Esophagus muscularis mucosa (tissue), 4 donors: ENCODE results near the gene FGF19. TPM values are rescaled to one million over a fixed set of nuclear protein-coding genes. Genes with fewer than 3 reads are reported as not detected.

Experiments used
- DNase-seq: peaks from one replicate; pipeline ENCODE4 v3.0.0-alpha.2; 2017; ENCODE audit errors: extremely low spot score
- H3K27ac ChIP-seq, 4 donors: fragments of 200-600 bp; sonication (generic); replicated peaks in 1 of 4; 1 replicate in 3 of 4; 2 replicates in 1 of 4; pipeline ENCODE4 v1.5.1; 2016 to 2019; ENCODE audit warnings: mild to moderate bottlenecking in 1 of 4
- H3K27me3 ChIP-seq, 4 donors: fragments of 200-600 bp; sonication (generic); one replicate each; pipeline versions ENCODE4 v1.5.1 to v1.6.0; 2016 to 2019
- H3K36me3 ChIP-seq, 4 donors: fragments of 200-600 bp; sonication (generic); one replicate each; pipeline ENCODE4 v1.5.1; 2016 to 2019
- H3K4me1 ChIP-seq, 4 donors: fragments of 200-600 bp; sonication (generic); one replicate each; pipeline ENCODE4 v1.5.1; 2016 to 2019
- H3K4me3 ChIP-seq, 4 donors: fragments of 200-600 bp; sonication (generic); 1 replicate in 2 of 4; 2 replicates in 2 of 4; pipeline ENCODE4 v1.5.1; 2016 to 2019; ENCODE audit warnings: mild to moderate bottlenecking in 4 of 4, moderate library complexity in 1 of 4
- H3K9me3 ChIP-seq, 4 donors: fragments of 200-600 bp; sonication (generic); 1 replicate in 3 of 4; 2 replicates in 1 of 4; pipeline ENCODE4 v1.5.1; 2016 to 2019
- EP300 ChIP-seq: sonication (generic); formaldehyde crosslinking; IDR thresholded peaks from one replicate; pipeline ENCODE4 v1.6.1; 2017; ENCODE audit warnings: antibody characterized with exemption
- POLR2A ChIP-seq: fragments of 450-650 bp; IDR thresholded peaks from one replicate; pipeline ENCODE4 v1.6.1; 2017; ENCODE audit warnings: antibody characterized with exemption, moderate library complexity, mild to moderate bottlenecking, low read depth
- POLR2AphosphoS5 ChIP-seq, 2 donors: sonication (generic); formaldehyde crosslinking; IDR thresholded peaks; one replicate each; pipeline ENCODE4 v1.6.1; 2017; ENCODE audit warnings: antibody characterized with exemption in 2 of 2
- WGBS: methylation state at CpG from one replicate; pipeline ENCODE4 v1.1.5; 2018; 5-methylcytosine and 5-hydroxymethylcytosine counted together
- intact Hi-C: fragments of 100-400 bp; cut with DNase I; formaldehyde crosslinking; loops from one replicate; pipeline ENCODE4 v1.15.1; 2023
- total RNA-seq, 4 donors: library from RNA; depleted of rRNA; stranded (reverse); fragments of >200 nt; gene quantifications; one replicate each; pipeline versions ENCODE4 v1.1.0 to v1.2.1, GENCODE V29; 2016
- TF ChIP-seq, protein P1 (sequence below), 3 experiments: fragments of 200-600 bp in 2 of 3; fragments of 450-650 bp in 1 of 3; sonication (generic) in 2 of 3; IDR thresholded peaks; one replicate each; pipeline ENCODE4 v1.5.1; 2017 to 2019; ENCODE audit warnings: antibody characterized with exemption in 3 of 3, mild to moderate bottlenecking in 2 of 3, moderate library complexity in 1 of 3

FGF19 gene
- total RNA-seq, 4 donors from 2014 or later = not detected

DNA sequence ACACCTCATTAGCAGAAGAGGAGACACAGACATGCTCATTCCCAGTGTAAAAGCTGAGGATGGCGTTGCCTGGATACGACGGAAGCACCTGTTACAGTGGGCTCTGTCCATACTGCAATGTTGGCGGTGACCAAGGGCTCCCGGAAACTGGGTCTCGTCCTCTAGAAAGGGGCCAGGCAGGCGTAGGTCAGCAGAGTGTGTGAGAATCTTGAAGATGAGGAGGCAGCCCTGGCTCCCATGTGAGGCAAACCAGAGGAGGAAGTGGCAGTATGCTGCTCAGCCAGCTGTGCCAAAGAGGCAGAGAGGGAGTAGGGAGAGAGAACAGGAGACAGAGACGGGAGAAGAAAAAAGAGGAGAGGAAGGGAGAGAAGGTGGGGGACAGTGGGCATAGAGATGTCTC lies 38.9 kb downstream of the FGF19 start:
- 87% methylated on average over 8 of the region's 8 CpGs for WGBS
- Histone ChIP-seq H3K4me1 (peaks cover under 1 to 5% (median 3%) of the 10 kb centered on the region in 4 donors), H3K27ac (no peak overlapping the region), H3K4me3 (no peak overlapping the region), H3K9me3 (no peaks in the 10 kb centered on the region), H3K27me3 (no peaks in the 10 kb centered on the region), H3K36me3 (peaks cover 33 to 87% (median 76%) of the 10 kb centered on the region in 4 donors)
- intact Hi-C loops = no loop called here
- TF ChIP-seq POLR2A = no peak
- TF ChIP-seq, protein P1, sequence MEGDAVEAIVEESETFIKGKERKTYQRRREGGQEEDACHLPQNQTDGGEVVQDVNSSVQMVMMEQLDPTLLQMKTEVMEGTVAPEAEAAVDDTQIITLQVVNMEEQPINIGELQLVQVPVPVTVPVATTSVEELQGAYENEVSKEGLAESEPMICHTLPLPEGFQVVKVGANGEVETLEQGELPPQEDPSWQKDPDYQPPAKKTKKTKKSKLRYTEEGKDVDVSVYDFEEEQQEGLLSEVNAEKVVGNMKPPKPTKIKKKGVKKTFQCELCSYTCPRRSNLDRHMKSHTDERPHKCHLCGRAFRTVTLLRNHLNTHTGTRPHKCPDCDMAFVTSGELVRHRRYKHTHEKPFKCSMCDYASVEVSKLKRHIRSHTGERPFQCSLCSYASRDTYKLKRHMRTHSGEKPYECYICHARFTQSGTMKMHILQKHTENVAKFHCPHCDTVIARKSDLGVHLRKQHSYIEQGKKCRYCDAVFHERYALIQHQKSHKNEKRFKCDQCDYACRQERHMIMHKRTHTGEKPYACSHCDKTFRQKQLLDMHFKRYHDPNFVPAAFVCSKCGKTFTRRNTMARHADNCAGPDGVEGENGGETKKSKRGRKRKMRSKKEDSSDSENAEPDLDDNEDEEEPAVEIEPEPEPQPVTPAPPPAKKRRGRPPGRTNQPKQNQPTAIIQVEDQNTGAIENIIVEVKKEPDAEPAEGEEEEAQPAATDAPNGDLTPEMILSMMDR (IDR thresholded peaks at IDR 0.05) = no peak
- no peak for TF ChIP-seq POLR2AphosphoS5 (IDR thresholded peaks at IDR 0.05)
- TF ChIP-seq EP300 = no peak
- DNase-seq = no peak

DNA sequence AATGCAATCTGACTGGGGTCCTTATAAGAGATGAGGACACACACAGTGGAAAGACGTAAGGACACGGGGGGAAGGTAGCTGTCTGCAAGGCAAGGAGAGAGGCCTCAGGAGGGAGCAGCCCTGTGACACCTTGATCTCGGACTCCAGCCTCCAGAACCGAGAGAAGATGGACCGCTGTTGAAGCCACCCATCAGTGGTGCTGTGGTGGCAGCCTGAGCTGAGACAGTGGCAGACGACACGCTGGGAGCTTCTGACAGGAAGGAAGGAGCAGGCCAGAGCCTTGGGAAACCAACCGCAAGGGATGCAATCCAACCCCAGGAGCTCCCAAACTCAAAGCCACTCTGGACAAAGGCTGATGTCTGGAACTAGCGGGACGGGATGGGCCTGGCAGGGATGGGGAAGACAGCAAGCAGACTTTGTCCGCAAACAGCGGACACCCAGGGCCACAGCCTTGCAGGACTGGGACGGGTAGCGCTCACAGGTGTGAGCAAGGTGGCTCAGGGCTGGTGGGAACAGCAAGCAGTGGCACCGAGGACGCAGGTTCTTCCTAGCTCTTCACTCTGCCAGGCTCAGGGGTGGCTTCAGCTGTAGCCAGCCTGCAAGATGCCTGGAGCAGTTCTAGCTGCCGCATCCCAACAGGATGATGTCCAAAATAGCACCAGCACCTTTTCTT lies 39.6 kb downstream of the FGF19 start:
- H3K4me3 ChIP-seq = no peak overlapping the region
- no peaks in the 10 kb centered on the region for H3K4me1 ChIP-seq
- no peak overlapping the region for H3K27ac ChIP-seq
- DNase-seq = no peak
- no peaks in the 10 kb centered on the region for H3K9me3 ChIP-seq
- intact Hi-C loops = no loop called here
- WGBS = 90% methylated on average over 17 of the region's 17 CpGs
- H3K27me3 ChIP-seq = no peaks in the 10 kb centered on the region
- TF ChIP-seq POLR2A = no peak
- TF ChIP-seq, protein P1 (IDR thresholded peaks at IDR 0.05) = no peak
- no peak for TF ChIP-seq EP300
- TF ChIP-seq POLR2AphosphoS5 (IDR thresholded peaks at IDR 0.05) = no peak
- H3K36me3 ChIP-seq = peaks cover 30 to 83% (median 70%) of the 10 kb centered on the region in 4 donors

DNA sequence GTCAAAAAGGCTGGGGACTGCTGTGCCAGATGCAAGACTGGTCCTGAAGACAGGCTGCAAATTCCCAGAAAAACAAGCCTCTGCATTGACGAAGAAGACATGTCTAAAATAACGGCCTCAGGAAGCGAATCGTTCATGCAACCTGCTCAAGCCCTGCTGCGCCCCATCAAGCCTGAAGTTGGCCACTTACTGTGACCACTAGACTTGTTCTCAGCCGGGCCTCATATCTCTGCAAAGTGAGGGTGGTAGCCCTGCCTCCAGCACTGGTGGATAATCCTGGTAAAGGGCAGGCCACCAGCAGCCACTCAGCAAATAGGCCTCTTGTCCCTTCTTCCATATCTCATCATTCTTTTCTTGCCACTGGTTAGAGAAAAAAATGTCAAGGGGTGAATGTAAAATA lies 40.5 kb downstream of the FGF19 start:
- TF ChIP-seq POLR2AphosphoS5 (IDR thresholded peaks at IDR 0.05) (no peak), EP300 (no peak), POLR2A (no peak)
- TF ChIP-seq, protein P1 (IDR thresholded peaks at IDR 0.05) = no peak
- H3K4me3 ChIP-seq = no peak overlapping the region
- intact Hi-C loops = no loop called here
- H3K27ac ChIP-seq = no peak overlapping the region
- no peaks in the 10 kb centered on the region for H3K27me3 ChIP-seq
- H3K9me3 ChIP-seq = no peaks in the 10 kb centered on the region
- peaks cover 23 to 74% (median 63%) of the 10 kb centered on the region in 4 donors for H3K36me3 ChIP-seq
- WGBS = 92% methylated on average over 6 of the region's 6 CpGs
- no peaks in the 10 kb centered on the region for H3K4me1 ChIP-seq
- no peak for DNase-seq

DNA sequence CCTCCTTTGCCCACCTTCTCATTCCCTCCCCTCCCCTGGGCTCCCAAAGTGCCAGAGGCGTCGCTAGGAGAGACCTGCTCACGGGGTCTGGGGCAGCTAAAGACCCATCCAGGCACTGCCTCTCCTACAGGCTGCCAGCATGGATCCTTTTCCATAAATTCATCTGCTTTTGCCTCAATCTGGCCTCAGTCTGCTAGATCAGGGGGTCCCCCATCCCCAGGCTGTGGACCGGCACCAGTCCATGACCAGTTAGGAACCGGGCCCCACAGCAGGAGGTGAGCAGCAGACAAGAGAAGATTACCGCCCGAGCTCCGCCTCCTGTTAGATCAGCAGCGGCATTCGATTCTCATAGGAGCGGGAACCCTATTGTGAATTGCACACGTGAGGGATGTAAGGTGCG lies 41.0 kb downstream of the FGF19 start:
- 94% methylated on average over 13 of the region's 13 CpGs for WGBS
- intact Hi-C loops = no loop called here

More for the DNA sequence above, 41.0 kb downstream of the FGF19 start:
- no peak for TF ChIP-seq POLR2A
- TF ChIP-seq, protein P1 (IDR thresholded peaks at IDR 0.05) = no peak
- no peak for TF ChIP-seq POLR2AphosphoS5 (IDR thresholded peaks at IDR 0.05)
- TF ChIP-seq EP300 = no peak
- Histone ChIP-seq H3K4me3 (no peak overlapping the region), H3K27me3 (no peaks in the 10 kb centered on the region), H3K36me3 (peaks cover 19 to 71% (median 58%) of the 10 kb centered on the region in 4 donors), H3K9me3 (no peaks in the 10 kb centered on the region), H3K4me1 (peaks cover 0 to 5% (median 0%) of the 10 kb centered on the region in 4 donors), H3K27ac (no peak overlapping the region)
- no peak for DNase-seq
